ENCODE data around the gene SSBP4.

- TF ChIP-seq CTCF (conservative IDR thresholded peaks at IDR 0.05; ENCODE audit: low read depth, low read length), result no peak
- no peak for TF ChIP-seq EZH2phosphoT487 (IDR thresholded peaks at IDR 0.05; ENCODE audit: borderline replicate concordance, low read length)
- TF ChIP-seq EZH2 (IDR thresholded peaks at IDR 0.05; ENCODE audit: low read length, unreplicated experiment), result no peak
Measured at GRCh38 chr19:18449552-18449951, 30.4 kb downstream of the SSBP4 start.

Measured in PC-3 (cell line).